Ovary (tissue), 9 donors: ENCODE data around the gene ARSA. TPM values are rescaled to one million over a fixed set of nuclear protein-coding genes. Genes with fewer than 3 reads are reported as not detected.
"Not testable (repeated sequence)": the region's sequence is repeated elsewhere in the genome, so short reads cannot be mapped to it uniquely, and the experiment has no call there.

Experiments
- DNase-seq, 5 donors: peaks; one replicate each; pipeline ENCODE4 v3.0.0-alpha.2; 2019 to 2020
- H3K27ac ChIP-seq, 2 donors: fragments of 200-600 bp; one replicate each; pipeline versions ENCODE4 v1.5.1 to v1.8.0; 2019 to 2022
- H3K27me3 ChIP-seq: fragments of 200-600 bp; one replicate; pipeline ENCODE4 v1.8.0; 2022
- H3K36me3 ChIP-seq: fragments of 200-600 bp; sonication (generic); one replicate; pipeline ENCODE4 v1.5.1; 2019
- H3K4me1 ChIP-seq: one replicate; pipeline ENCODE4 v1.8.1; 2013; ENCODE audit warnings: mild to moderate bottlenecking, moderate library complexity; ENCODE audit not compliant: insufficient read depth
- H3K4me3 ChIP-seq: fragments of 200-600 bp; sonication (generic); one replicate; pipeline ENCODE4 v1.5.1; 2017
- H3K9me3 ChIP-seq, 2 donors: fragments of 200-600 bp in 1 of 2; sonication (generic) in 1 of 2; one replicate each; pipeline versions ENCODE4 v1.5.1 to v1.8.1; 2013 to 2019; ENCODE audit warnings: mild to moderate bottlenecking in 1 of 2, moderate library complexity in 1 of 2
- CTCF ChIP-seq, 3 donors: fragments of 450-650 bp in 2 of 3; fragments of 200-600 bp in 1 of 3; IDR thresholded peaks; one replicate each; pipeline versions ENCODE4 v1.5.1 to v1.8.0; 2016 to 2022; ENCODE audit warnings: antibody characterized with exemption in 3 of 3, mild to moderate bottlenecking in 1 of 3
- EP300 ChIP-seq: sonication (generic); formaldehyde crosslinking; IDR thresholded peaks from one replicate; pipeline ENCODE4 v1.6.1; 2017; ENCODE audit warnings: antibody characterized with exemption
- POLR2A ChIP-seq: fragments of 450-650 bp; IDR thresholded peaks from one replicate; pipeline ENCODE4 v1.6.1; 2017; ENCODE audit warnings: antibody characterized with exemption, mild to moderate bottlenecking, moderate library complexity
- WGBS, 3 donors: extraction: QIAGEN DNeasy Blood & Tissue Kit in 1 of 3; methylation state at CpG; one replicate each; pipeline versions ENCODE4 v1.1.5 to v1.1.7; 2013 to 2017; 5-methylcytosine and 5-hydroxymethylcytosine counted together
- intact Hi-C, 4 donors: fragments of 100-400 bp; cut with DNase I; formaldehyde crosslinking; loops; one replicate each; pipeline versions ENCODE4 v1.11.0 to v1.15.1; 2022 to 2023
- polyA plus RNA-seq, 2 donors: library from polyadenylated mRNA; stranded (reverse); fragments of 200-250 nt in 1 of 2; fragments of 350-450 nt in 1 of 2; fragmentation: Illumina TruSeq in 1 of 2; extraction: RNeasy Lipid Tissue Mini Kit (QIAGEN cat#74804) in 1 of 2; gene quantifications; one replicate each; pipeline ENCODE4 v1.2.3, GENCODE V29; 2013 to 2014
- total RNA-seq, 7 donors: library from RNA; depleted of rRNA in 2 of 7; stranded (reverse); fragments of >200 nt in 2 of 7; fragmentation: NEBNext Ultra II Directional in 3 of 7; extraction: Animal tissue kit (Norgen Biotek cat#: 25700) in 3 of 7; gene quantifications; one replicate each; pipeline versions ENCODE4 v1.1.0 to v1.2.4, GENCODE V29; 2016 to 2023
- donor health status: DM: no; HTN: no; CAD: no; lungs with moderate emphysema.
- donor health status: DM: no; HTN: no; CAD: no.
- donor health status: Bipolar disorder and iron deficiency.
- donor health status: DM: yes; HTN: yes; CAD: no.
- donor health status: DM: no; HTN: no; CAD: no.
- donor health status: DM: yes; HTN: yes; CAD: no.

ARSA gene
- total and polyA plus RNA-seq, 9 donors = 2.1 to 51.6 (median 13.1) TPM

- H3K4me3 ChIP-seq = no peak overlapping the region
- H3K4me1 ChIP-seq = no peaks in the 10 kb centered on the region
- DNase-seq = no peak
- no peak for TF ChIP-seq EP300
- TF ChIP-seq POLR2A = no peak
- no peak for TF ChIP-seq CTCF (IDR thresholded peaks at IDR 0.05)
- no peaks in the 10 kb centered on the region for H3K27me3 ChIP-seq
- no peaks in the 10 kb centered on the region for H3K36me3 ChIP-seq
- no peak overlapping the region for H3K27ac ChIP-seq
- 38 to 60% (median 58%) methylated on average over 16 of the region's 16 CpGs for WGBS, 3 donors
- no peaks in the 10 kb centered on the region for H3K9me3 ChIP-seq
- intact Hi-C loops = no loop called here
Observed at GRCh38 chr22:50622723-50623327, 5.1 kb downstream of the ARSA start.

GRCh38 chr22:50621948-50622722, 5.8 kb downstream of the ARSA start:
- Histone ChIP-seq H3K4me3 (no peak overlapping the region), H3K27me3 (no peaks in the 10 kb centered on the region), H3K4me1 (no peaks in the 10 kb centered on the region), H3K36me3 (no peaks in the 10 kb centered on the region), H3K9me3 (no peaks in the 10 kb centered on the region), H3K27ac (no peak overlapping the region)
- intact Hi-C loops = no loop called here
- TF ChIP-seq CTCF (IDR thresholded peaks at IDR 0.05) (no peak), EP300 (no peak), POLR2A (no peak)
- DNase-seq = peak in 1 of 5 donors; percentile 11
- whole genome bisulfite sequencing, 3 donors = 13 to 31% (median 14%) methylated on average over 18 of the region's 18 CpGs

GRCh38 chr22:50621356-50621880, 6.5 kb downstream of the ARSA start:
- 25 to 44% (median 28%) methylated on average over 10 of the region's 10 CpGs for WGBS, 3 donors
- H3K4me3 ChIP-seq = no peak overlapping the region
- TF ChIP-seq POLR2A (no peak), CTCF (IDR thresholded peaks at IDR 0.05) (no peak), EP300 (no peak)
- H3K9me3 ChIP-seq = no peaks in the 10 kb centered on the region
- DNase-seq = peak in 1 of 5 donors; percentile 27
- H3K27me3 ChIP-seq = no peaks in the 10 kb centered on the region
- no peak overlapping the region for H3K27ac ChIP-seq
- no peaks in the 10 kb centered on the region for H3K36me3 ChIP-seq
- H3K4me1 ChIP-seq = no peaks in the 10 kb centered on the region
- intact Hi-C loops = no loop called here

GRCh38 chr22:50620593-50621355, 7.2 kb downstream of the ARSA start:
- Histone ChIP-seq H3K4me3 (no peak overlapping the region), H3K36me3 (no peaks in the 10 kb centered on the region), H3K27ac (no peak overlapping the region), H3K27me3 (no peaks in the 10 kb centered on the region), H3K4me1 (no peaks in the 10 kb centered on the region), H3K9me3 (no peaks in the 10 kb centered on the region)
- DNase-seq = peak in 2 of 5 donors; percentile 35 to 63
- intact Hi-C loops = no loop called here
- 9 to 26% (median 12%) methylated on average over 25 of the region's 25 CpGs for WGBS, 3 donors
- TF ChIP-seq CTCF (IDR thresholded peaks at IDR 0.05) (no peak), EP300 (no peak), POLR2A (no peak)

GRCh38 chr22:50614296-50614695, 13.7 kb downstream of the ARSA start:
- 63 to 80% (median 63%) methylated on average over 3 of the region's 3 CpGs for WGBS, 3 donors
- H3K27ac ChIP-seq, H3K9me3 ChIP-seq, H3K36me3 ChIP-seq, H3K4me1 ChIP-seq, H3K4me3 ChIP-seq, H3K27me3 ChIP-seq, intact Hi-C loops, DNase-seq: not testable (repeated sequence)
